ENCODE results near the gene CEND1. TPM values are rescaled to one million over a fixed set of nuclear protein-coding genes. Genes with fewer than 3 reads are reported as not detected.
A peak's percentile ranks its signal among the peaks of the same experiment; 100 is the strongest.

CEND1 gene
- total and polyA plus RNA-seq, 2 of the 13 experiments (the other 11 are each of a cell fraction or from before 2014, with no cell fraction given): not detected

DNA sequence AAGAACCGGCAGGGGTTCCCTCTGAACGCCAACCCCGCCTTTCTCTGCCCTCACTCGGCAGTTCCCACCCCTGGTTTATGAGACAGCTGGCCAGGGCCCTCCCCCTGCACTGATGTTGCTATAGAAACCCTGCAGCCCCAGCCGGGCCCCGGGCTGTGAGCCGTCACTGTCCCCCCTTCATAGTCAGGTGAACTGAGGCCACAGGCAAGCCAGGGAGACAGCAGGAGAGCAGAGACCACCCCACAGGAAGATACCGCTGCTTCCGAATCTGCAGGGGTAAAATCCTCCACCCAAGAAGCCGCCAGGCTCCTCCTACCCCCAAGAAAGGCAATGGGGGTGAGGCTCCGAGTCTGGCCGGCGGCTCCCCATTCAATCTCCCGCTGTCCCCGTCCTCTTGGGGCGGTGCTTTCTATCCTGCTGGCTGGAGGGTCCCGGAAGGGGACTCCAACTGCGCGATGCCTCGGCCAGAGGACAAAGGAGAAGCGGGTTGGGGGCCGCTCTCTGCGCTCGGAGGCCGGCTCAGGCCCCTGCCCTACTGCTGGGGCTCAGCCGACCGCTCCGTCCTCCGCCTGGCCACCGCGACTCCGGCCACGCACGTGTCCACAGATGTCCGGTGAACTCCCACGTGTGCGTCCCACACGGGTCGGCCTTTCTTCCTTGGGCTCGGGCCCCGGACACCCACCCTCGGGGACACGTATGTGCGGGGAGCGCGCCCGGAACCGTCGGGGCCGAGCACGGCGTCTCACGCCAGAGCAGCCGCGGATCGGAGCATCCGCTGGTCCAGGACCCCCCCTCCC lies 7.6 kb upstream of the CEND1 start (continued):
- TF ChIP-seq ZNF10 (CRISPR knock-in tag; IDR thresholded peaks at IDR 0.05; ENCODE audit: borderline replicate concordance, low read depth) (no peak), FOXK1 (CRISPR knock-in tag; IDR thresholded peaks at IDR 0.05; ENCODE audit: borderline replicate concordance, low read depth) (no peak), ZNF484 (CRISPR knock-in tag; IDR thresholded peaks at IDR 0.05; ENCODE audit: borderline replicate concordance, low read depth) (no peak), SOX5 (CRISPR knock-in tag; IDR thresholded peaks at IDR 0.05; ENCODE audit: borderline replicate concordance) (0 out of 2 replicates have a peak, but pooled peaks have one; percentile 6), ZNF253 (CRISPR knock-in tag; IDR thresholded peaks at IDR 0.05; ENCODE audit: borderline replicate concordance) (no peak), HOXA7 (CRISPR knock-in tag; IDR thresholded peaks at IDR 0.05) (no peak), MXI1 (IDR thresholded peaks at IDR 0.05; ENCODE audit: borderline replicate concordance, low read depth, low read length) (peak; percentile 62; the same call in 1 of the 3 replicates), YY1 (IDR thresholded peaks at IDR 0.05; ENCODE audit: insufficient read depth, insufficient replicate concordance, low read depth, low read length) (no peak), ASH2L (IDR thresholded peaks at IDR 0.05; ENCODE audit: insufficient read length, low read depth, low read length) (peak; percentile 30), ZNF235 (CRISPR knock-in tag; IDR thresholded peaks at IDR 0.05; ENCODE audit: borderline replicate concordance) (0 out of 2 replicates have a peak, but pooled peaks have one; percentile 12), ZFYVE20 (CRISPR knock-in tag; IDR thresholded peaks at IDR 0.05; ENCODE audit: borderline replicate concordance, low read depth) (no peak), ZSCAN29 (CRISPR knock-in tag; conservative IDR thresholded peaks at IDR 0.05) (0 out of 2 replicates have a peak, but pooled peaks have one; percentile 22), KDM3A (CRISPR knock-in tag; IDR thresholded peaks at IDR 0.05; ENCODE audit: low read depth) (0 out of 2 replicates have a peak, but pooled peaks have one; percentile 58), ZNF432 (CRISPR knock-in tag; IDR thresholded peaks at IDR 0.05; ENCODE audit: borderline replicate concordance) (no peak), ZNF326 (CRISPR knock-in tag; IDR thresholded peaks at IDR 0.05; ENCODE audit: borderline replicate concordance) (no peak)
- TF ChIP-seq, protein P1, sequence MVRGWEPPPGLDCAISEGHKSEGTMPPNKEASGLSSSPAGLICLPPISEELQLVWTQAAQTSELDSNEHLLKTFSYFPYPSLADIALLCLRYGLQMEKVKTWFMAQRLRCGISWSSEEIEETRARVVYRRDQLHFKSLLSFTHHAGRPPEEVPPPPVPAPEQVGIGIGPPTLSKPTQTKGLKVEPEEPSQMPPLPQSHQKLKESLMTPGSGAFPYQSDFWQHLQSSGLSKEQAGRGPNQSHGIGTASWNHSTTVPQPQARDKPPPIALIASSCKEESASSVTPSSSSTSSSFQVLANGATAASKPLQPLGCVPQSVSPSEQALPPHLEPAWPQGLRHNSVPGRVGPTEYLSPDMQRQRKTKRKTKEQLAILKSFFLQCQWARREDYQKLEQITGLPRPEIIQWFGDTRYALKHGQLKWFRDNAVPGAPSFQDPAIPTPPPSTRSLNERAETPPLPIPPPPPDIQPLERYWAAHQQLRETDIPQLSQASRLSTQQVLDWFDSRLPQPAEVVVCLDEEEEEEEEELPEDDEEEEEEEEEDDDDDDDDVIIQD (CRISPR knock-in tag; IDR thresholded peaks at IDR 0.05; ENCODE audit: low read depth): peak; percentile 38; the same call in 1 of the 2 replicates
- TF ChIP-seq, protein P2, sequence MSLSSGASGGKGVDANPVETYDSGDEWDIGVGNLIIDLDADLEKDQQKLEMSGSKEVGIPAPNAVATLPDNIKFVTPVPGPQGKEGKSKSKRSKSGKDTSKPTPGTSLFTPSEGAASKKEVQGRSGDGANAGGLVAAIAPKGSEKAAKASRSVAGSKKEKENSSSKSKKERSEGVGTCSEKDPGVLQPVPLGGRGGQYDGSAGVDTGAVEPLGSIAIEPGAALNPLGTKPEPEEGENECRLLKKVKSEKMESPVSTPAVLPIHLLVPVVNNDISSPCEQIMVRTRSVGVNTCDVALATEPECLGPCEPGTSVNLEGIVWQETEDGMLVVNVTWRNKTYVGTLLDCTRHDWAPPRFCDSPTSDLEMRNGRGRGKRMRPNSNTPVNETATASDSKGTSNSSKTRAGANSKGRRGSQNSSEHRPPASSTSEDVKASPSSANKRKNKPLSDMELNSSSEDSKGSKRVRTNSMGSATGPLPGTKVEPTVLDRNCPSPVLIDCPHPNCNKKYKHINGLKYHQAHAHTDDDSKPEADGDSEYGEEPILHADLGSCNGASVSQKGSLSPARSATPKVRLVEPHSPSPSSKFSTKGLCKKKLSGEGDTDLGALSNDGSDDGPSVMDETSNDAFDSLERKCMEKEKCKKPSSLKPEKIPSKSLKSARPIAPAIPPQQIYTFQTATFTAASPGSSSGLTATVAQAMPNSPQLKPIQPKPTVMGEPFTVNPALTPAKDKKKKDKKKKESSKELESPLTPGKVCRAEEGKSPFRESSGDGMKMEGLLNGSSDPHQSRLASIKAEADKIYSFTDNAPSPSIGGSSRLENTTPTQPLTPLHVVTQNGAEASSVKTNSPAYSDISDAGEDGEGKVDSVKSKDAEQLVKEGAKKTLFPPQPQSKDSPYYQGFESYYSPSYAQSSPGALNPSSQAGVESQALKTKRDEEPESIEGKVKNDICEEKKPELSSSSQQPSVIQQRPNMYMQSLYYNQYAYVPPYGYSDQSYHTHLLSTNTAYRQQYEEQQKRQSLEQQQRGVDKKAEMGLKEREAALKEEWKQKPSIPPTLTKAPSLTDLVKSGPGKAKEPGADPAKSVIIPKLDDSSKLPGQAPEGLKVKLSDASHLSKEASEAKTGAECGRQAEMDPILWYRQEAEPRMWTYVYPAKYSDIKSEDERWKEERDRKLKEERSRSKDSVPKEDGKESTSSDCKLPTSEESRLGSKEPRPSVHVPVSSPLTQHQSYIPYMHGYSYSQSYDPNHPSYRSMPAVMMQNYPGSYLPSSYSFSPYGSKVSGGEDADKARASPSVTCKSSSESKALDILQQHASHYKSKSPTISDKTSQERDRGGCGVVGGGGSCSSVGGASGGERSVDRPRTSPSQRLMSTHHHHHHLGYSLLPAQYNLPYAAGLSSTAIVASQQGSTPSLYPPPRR (CRISPR knock-in tag; IDR thresholded peaks at IDR 0.05; ENCODE audit: borderline replicate concordance): 0 out of 2 replicates have a peak, but pooled peaks have one; percentile 24
- TF ChIP-seq, protein P3, sequence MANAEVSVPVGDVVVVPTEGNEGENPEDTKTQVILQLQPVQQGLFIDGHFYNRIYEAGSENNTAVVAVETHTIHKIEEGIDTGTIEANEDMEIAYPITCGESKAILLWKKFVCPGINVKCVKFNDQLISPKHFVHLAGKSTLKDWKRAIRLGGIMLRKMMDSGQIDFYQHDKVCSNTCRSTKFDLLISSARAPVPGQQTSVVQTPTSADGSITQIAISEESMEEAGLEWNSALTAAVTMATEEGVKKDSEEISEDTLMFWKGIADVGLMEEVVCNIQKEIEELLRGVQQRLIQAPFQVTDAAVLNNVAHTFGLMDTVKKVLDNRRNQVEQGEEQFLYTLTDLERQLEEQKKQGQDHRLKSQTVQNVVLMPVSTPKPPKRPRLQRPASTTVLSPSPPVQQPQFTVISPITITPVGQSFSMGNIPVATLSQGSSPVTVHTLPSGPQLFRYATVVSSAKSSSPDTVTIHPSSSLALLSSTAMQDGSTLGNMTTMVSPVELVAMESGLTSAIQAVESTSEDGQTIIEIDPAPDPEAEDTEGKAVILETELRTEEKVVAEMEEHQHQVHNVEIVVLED (CRISPR knock-in tag; IDR thresholded peaks at IDR 0.05; ENCODE audit: borderline replicate concordance): peak; percentile 77
- TF ChIP-seq, protein P4, sequence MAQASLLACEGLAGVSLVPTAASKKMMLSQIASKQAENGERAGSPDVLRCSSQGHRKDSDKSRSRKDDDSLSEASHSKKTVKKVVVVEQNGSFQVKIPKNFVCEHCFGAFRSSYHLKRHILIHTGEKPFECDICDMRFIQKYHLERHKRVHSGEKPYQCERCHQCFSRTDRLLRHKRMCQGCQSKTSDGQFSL (CRISPR knock-in tag; IDR thresholded peaks at IDR 0.05): peak; percentile 58; the same call in 1 of the 2 replicates

Data from HepG2 (cell line).